HG02981 (cell line): ENCODE results near the gene ZSCAN12.
"Not testable (repeated sequence)": the region's sequence is repeated elsewhere in the genome, so short reads cannot be mapped to it uniquely, and the experiment has no call there.

ENCODE experiments used
- ATAC-seq: cut with Tn5 transposase; IDR thresholded peaks from one replicate; pipeline ENCODE4 v1.9.1; 2021; ENCODE audit warnings: mild to moderate bottlenecking, moderate library complexity; ENCODE audit not compliant: unreplicated experiment

Gene ZSCAN12

DNA sequence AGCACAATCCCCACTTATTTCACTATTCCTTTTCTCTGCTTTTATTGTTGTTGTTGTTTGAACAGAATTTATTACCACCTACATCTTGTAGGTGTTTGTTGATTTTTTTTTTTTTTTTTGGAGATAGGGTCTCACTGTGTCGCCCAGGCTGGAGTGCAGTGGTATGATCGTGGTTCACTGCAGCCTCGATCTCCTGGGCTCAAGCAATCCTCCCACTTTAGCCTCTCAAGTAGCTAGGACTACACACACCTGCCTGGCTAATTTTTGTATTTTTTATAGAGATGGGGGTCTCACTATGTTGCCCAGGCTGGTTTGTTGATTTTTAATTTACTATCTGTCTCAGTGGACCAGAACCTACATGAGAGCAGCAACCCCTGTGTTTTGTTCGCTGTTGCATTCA lies 3.6 kb downstream of the ZSCAN12 start:
- no peak for ATAC-seq

GRCh38 chr6:28393912-28394662 lies 5.5 kb downstream of the ZSCAN12 start:
- ATAC-seq: no peak

GRCh38 chr6:28390688-28391087 lies 8.9 kb downstream of the ZSCAN12 start:
- no peak for ATAC-seq

- no peak for ATAC-seq
Measured at GRCh38 chr6:28384143-28384533, 15.4 kb downstream of the ZSCAN12 start.

- ATAC-seq: peak; percentile 86
Measured at GRCh38 chr6:28383235-28384142, 16.1 kb downstream of the ZSCAN12 start.

GRCh38 chr6:28380381-28380780 lies 19.2 kb downstream of the ZSCAN12 start:
- no peak for ATAC-seq

- ATAC-seq: no peak
Measured at GRCh38 chr6:28378644-28379043, 20.9 kb downstream of the ZSCAN12 start.

- no peak for ATAC-seq
Measured at GRCh38 chr6:28377879-28378278, 21.7 kb downstream of the ZSCAN12 start.

GRCh38 chr6:28373925-28374324 lies 25.6 kb downstream of the ZSCAN12 start:
- no peak for ATAC-seq

DNA sequence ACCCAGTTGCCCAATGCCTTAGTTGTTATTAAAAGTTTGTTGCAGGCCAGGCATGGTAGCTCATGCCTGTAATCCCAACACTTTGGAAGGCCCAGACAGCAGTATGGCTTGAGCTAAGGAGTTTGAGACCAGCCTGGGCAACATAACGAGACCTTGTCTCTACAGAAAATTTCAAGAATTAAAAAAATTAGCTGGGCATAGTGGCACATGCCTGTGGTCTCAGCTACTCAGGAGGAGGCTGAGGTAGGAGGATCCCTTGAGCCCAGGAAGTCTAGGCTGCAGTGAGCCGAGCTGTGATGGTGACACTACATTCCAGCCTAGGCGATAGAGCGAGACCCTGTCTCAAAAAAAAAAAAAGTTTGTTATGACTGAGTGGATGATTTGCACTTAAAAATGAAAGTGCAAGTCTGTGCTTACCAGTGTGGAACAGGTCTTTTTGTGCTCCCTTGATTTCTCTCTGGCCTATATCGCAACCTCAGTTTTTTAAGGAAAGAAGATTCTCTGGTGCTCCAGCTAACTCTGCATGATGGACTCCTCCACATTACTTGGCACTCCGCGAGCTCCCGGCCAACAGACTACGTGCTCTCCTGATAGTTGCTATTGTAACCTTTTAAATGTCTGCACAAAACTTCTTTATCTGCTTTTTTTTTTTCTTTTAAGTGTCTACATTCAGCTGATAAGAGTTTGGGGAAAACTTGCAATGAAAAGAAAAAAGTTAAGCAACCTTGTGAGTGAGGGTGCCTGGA lies 27.7 kb downstream of the ZSCAN12 start:
- peak; percentile 68 for ATAC-seq

DNA sequence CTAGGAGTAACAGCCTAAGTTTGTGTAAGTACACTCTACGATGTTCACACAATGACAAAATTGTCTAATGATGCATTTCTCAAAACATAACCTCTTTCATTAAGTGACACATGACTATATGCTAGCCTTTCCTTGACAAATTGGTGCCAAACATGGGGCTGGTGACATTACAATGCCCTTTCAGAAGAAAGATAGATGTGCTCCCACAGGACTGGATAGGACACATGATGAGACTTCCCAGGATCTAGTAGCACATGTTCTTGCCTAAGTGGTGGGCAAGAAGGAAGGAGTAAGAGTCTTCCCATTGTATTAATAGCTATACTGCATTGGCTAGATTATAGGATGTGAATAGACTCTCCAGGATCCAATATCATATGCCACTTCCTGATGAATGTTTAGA lies 28.3 kb downstream of the ZSCAN12 start:
- no peak for ATAC-seq

- ATAC-seq: no peak
Measured at GRCh38 chr6:28370440-28370839, 29.1 kb downstream of the ZSCAN12 start.

DNA sequence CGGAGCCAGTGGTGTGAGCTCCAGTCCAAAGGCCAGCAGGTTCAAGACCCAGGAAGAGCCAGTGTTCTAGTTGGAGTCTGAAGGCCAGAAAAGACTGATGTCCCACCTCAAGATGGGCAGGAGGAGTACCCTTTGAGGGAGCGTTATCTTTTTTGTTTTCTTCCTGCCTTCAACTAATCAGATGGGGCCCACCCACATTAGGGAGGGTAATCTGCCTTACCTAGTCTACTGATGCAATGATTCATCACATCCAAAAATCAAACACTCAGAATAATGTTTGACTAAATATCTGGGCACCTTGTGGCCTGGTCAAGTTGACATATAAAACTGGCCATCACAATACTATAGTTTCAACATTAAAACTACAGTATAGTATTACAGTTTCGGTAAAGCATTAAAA lies 30.1 kb downstream of the ZSCAN12 start:
- ATAC-seq: no peak

DNA sequence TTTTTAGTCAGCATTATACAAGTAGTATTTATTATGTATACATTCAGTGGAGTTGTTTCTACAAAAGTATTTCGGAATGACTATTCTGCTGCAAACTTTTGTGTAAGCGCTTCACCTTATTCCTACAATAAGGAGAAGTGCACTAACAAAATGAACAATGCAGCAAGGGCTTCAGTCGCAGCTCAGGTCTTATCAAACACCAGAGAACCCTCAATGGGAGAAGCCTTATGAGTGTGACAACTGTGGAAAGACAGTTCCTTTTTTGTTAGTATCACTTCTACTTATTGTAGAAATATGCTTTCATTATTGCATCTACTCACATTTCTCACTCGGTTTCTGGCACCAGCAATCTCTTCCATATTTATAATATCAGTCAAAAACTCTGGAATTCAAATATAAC lies 31.0 kb downstream of the ZSCAN12 start:
- no peak for ATAC-seq

- not testable (repeated sequence) for ATAC-seq
Measured at GRCh38 chr6:28365590-28365989, 34.0 kb downstream of the ZSCAN12 start.

DNA sequence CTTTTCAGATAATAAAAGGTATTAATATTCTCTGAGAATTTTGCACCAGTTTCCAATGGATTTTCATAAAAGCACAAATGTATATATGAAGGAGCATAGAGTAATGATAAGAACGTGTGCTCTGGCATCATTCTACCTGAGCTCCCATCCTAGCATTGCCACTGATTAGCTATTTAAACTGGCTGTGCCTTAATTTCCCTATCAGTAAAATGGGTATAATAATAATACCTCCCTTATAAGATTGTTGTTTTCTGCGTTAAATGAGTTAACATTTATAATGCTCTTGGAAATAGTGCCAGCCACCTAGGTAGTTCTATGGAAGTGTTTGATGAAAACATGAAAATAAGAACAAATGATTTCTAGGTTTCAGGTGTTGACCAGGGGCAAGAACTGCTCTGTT lies 38.6 kb downstream of the ZSCAN12 start:
- no peak for ATAC-seq

DNA sequence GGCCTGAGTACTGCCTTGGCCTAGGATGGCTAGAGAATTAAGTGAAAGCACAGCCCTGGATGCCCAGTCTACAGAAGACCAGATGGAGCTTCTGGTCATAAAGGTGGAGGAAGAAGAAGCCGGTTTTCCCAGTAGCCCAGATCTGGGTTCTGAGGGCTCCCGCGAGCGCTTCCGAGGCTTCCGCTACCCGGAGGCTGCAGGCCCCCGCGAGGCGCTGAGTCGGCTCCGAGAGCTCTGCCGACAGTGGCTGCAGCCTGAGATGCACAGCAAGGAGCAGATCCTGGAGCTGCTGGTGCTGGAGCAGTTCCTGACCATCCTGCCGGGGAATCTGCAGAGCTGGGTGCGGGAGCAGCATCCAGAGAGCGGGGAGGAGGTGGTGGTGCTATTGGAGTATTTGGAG lies 40.0 kb downstream of the ZSCAN12 start:
- not testable (repeated sequence) for ATAC-seq

DNA sequence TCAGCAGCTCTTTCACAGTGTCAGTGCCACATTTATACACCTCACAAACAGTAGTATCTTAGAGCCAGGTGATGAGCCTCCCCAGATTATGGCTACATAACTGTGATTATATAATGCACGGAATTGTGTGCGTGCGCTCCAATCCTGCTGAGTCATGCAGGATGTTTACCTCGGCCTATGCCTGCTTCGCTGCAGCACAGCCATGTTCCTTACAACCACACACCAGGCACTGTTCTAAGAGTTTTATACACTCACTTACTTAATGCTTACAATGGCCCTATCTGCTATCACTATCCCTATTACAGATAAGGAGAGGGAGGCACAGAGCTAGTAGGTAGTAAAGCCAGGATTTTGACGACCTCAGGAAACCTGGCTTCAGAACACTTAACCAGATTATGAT lies 42.5 kb downstream of the ZSCAN12 start:
- ATAC-seq: no peak

DNA sequence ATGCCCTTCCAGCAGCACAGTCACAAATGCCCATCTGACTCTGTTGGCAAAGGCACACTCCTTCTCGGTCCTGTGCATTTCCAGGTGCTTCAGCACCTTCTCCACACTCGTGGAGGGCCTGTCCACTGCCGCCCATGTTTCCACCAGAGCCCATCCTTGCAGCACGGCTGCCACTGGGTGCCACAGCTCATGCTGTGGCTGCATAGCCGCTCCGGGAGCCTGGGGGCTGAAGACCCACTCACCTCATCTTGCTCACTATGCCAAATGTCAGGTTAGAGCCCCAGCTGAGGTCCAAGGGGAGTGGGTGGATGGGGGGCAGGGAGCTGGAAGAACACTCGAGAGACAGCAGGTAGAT lies 42.9 kb downstream of the ZSCAN12 start:
- ATAC-seq: no peak

- no peak for ATAC-seq
Measured at GRCh38 chr6:28355743-28356665, 43.5 kb downstream of the ZSCAN12 start.
